Stimulated activated CD8-positive, alpha-beta memory T cell treated with anti-CD3 and anti-CD28 coated beads, Interleukin-15, amount 100 ng/mL, for 24 hours (primary cell): ENCODE measurements around the gene PHACTR3.

Source experiments
- DNase-seq: peaks from one replicate; pipeline ENCODE4 v3.0.0-alpha.2; 2020; ENCODE audit warnings: low read depth

PHACTR3 gene

DNA sequence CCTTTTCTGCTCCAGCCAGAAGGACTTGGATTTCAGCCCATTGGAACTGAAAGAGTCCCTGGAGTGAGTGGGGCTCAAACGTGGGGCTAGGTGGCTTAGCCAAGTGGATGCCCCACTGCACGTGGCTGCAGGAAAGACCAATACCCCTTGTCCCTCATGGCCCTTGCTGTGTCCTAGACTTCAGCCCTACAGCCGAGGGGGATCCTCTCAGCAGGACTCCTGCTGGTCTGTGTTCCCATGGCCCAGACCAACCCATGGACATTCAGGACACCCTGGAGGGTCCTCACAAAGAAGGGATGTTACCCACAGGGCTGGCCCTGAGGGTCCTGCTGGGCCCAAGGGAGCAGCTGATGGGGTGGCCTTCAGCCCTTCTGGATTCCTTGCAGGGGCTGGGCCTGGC lies 30.0 kb upstream of the PHACTR3 start:
- DNase-seq, result no peak

DNA sequence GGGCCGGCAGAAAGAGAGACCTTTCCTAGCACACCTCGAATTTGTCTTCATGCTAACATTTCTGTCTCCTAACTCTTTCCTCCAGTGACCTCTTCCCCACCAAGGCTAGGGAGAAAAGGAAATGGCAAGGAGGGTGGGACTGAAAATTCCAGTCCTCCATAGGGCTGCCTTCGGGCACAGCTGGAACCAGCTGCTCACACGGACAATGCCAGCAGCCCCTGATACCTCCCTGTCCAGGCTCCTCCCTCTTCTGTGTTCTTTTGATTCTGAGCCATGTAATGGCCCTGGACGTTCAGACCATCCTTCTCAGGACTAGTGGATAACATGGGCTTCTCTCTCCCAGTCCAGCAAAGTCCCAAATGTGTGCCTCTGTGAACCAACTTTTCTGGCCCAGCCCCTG lies 29.1 kb upstream of the PHACTR3 start:
- no peak for DNase-seq

DNA sequence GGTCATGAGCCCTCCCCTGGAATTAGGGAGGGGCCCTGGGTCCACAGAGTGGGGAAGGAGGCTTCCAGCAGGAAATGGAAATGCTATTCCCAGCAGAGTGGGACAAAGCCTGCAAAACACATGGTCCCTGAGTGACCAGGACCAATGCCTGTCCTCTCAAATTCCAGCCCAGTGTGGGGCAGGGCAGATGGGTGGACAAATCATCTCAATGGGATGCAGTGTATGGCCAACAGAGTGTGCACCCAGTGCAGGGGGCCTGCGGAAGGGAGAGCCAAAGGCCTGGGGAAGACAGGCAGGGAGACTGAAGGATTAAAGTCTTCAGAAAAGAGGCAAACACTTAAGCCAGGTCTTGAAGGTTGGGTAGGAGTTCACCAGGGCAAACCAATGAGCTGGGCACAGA lies 28.7 kb upstream of the PHACTR3 start:
- DNase-seq, result no peak

DNA sequence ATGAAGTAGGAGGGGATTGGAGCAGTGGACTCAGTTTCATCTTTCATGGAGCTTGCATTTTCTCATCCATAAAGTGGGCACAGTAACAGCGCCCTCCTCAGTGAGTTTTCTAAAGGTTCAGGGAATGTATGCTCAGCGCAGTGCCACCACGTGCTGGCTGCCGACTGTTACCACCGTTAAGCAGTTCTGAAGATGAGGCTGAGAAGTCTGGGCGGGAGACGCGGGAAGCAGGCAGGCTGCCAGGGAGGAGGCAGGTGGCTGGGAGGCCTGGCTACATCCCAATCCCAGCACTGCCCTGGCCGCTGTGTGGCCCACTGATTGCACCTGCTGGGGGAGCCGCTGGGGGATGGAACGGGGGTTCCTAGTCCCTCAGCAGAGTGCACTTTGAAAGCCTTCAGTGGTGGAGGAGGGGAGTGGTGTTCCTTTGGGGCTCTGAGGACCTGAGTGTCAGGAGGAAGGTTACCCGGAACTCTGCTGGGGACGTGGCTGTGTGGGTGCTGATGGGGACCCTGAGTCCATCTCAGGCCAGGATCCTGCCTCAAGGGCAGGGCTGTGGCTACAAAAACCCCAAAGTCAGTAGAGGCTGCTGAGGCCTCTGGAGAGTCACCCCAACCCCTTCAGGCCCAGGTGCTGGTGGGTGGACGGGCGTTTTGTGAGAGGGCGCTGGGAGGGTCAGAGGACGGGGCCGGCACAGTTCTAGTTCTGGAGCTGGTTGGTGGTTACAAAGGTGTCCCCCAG lies 28.0 kb upstream of the PHACTR3 start:
- DNase-seq, result no peak

DNA sequence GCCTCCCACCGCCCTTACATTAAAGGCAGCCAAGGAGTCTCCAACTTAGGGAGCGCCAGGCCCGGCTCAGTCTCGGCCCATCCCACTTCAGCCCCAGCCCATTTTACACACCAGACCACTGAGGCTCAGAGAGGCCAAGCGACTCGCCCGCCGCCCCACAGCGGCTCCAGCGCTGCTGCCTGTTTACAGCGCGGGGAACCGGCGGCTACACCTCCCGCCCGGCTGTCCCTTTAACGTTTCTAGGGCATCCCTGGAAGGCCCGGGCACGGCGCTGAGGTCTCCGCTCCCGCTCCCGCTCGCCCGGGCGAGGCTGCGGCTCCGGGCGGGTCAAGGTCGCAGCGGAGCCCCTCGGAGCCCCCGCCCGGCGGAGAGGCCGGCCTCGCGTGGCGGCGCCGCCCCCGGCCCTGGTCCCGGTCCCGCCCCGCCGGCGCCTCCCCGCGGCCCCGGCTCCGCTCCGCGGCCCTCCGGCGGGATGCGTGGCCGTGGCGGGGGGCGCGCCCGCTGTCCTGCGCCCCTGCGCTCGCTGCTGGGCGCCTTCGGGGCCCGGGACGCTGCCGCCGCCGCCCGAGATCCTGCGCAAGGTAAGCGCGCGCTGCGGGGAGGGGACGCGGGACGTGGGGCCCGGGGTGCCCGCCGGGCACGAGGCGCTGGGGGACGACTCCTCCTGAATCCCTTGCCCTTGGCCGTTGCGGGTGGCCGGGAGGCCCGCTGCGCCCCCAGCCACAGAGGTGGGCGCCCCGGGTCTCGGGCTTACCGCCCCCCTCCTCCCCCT lies 27.1 kb upstream of the PHACTR3 start:
- no peak for DNase-seq

DNA sequence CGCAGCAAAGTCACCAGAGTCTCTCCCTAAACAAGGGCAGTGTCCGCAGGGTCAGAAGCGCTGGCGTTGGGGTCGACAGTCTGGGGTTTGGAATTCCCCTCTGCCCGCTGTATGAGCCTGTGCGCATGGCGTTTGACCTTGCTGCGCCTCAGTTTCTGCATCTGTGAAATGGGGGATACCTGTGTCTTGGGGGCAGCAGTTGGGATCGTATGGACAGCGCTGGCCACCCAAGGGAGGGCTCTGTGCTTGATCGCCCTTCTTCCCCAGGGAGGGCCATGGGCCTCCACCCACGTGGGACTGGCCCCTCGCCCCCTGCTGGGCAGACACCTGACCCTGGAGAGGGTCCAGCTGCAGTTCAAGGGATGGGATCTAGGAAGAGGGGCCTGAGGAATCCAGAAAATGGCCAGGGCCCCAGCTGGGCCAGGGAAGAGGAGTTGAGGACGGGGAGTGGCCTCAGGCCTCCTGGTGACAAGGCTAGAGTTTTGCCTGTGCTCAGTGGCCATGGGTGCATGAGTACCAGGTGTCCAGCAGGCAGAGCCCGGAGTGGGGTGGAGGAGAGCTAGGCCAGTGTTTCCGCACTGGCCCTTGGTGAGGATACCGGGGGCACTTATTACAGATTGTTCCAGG lies 26.4 kb upstream of the PHACTR3 start:
- DNase-seq, result no peak

DNA sequence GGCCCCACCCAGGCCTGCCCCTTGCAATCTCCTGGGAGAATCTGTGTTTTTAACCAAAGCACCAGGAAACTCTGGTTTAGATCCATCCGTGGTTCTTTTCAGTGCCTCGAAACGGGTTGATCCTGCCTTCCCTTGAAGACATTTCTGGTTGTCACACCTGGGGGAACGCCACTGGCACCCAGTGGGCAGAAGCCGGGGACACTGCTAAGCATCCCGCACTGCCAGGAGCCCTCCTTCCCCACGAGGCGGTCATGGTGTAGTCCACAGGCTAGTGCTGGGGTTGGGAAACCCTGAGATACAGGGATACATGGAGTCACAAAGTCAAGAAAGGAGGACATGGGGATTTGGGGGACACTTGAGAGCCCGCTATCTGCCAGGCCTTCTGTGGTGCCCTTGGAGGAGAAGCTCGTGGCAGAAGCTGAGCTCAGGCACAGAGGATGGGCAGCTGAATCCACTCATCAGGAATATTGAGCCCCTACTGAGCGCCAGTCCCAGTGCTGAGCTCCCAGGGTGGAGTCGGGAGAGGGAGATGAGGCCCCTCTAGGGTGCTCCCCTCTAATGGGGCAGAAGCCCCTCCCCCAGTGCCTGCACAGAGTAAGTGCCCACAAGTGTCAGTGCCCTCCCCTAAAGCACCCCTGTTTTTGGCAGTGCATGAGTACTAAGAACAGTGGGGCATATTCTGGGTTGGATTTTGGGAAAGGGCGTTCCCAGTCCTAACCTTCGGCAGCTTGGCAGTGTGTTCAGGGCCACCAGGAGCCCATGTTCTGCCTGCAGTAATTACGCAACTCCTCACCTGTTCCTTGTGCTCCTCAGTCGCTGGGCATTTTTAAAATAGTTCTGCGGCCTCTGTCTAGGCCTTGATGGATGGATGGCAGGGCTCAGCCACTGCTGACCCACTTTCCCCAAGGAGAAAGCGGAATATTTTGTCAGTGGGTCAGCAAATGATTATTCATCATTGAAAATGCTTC lies 25.6 kb upstream of the PHACTR3 start:
- no peak for DNase-seq

DNA sequence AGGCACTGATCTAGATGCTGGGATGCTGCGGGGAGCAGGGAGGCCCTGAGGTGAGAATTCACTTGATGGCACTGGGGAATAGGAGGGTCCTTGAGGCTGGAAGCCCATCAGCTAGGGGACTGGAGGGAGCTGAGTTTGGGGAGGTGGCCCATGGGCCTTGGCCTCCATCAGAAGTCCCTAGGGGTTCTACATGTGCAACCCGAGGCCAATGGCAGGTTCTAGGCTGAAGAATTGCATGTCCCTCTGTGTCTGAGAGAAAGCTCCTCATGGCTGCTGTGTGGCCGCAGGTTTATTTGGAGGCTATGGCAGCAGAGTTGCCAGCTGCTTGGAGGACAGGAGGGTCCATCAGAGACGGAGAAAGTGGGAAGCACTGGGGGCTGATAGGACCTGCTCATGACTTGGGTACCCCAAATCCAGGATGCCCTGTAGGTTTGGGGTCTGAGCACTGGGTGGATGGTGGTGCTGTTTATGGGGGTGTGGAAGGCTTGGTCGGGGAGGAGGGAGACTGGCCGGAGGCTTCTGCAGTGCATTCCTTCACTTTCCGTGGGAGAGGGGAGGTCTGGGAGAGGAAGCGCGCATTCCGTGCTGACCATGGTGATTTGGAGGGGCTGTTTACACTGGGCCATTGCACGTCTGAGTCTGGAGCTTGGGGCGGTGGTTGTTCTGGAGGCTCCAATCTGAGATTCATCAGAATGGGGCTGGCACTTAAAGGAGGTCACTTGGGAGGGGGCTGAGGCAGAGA lies 24.8 kb upstream of the PHACTR3 start:
- no peak for DNase-seq

DNA sequence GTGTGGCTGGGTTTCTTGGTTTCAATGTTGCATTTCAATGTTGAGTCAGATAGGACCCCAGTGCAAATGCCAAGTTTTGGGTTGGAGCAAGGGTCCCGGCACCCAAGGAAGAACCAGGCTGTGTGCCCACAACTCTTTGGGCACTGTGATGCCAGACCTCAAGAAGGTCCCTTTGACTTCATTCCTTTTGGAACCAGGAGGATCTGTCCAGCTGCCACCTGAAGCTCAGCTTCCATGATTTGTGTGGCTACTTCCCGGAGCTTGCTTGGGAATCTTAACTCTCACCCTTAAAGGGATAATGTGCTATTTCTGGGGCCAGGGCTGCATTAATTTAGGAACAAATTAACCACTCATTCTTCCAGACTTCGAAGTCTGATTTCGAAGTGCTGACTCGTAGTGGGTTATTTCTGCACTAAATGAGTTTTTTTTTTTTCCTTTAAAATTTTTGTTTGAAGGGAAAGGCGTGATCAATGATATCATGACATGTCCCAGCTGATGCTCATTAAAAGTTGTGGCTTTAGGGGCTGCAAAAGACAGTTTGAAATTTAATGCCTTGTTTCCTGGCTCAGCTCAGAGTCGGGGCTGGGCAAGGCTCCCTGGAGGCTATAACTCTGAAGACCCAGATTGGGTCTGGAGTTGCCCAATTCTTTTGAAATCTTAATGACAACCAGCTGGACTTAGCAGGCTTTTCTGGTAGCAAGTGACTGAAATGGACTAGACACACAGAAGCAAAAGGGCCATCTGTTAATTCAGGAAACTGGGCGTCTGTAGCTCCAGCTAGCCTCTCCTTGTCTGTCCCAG lies 24.0 kb upstream of the PHACTR3 start:
- no peak for DNase-seq

DNA sequence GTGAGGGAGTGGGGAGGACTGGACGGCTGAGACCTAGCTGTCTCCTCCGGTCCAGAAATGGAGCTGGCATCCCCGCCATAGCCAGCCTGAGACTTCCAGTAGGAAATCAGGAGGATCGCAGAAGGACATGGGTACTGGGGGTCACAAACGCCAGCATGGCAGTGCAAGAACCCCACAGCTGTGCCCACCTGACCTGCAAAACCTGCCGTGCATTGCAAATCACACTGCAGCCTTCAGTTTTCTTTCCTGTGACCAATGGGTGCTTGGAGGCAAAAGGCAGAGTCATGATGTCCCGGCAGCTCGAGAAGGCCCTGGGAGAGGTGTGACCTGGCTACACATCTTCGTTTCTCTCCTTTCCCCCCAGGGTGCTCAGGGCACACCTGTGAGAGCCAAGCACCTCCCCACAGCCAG lies 23.3 kb upstream of the PHACTR3 start:
- DNase-seq, result no peak

DNA sequence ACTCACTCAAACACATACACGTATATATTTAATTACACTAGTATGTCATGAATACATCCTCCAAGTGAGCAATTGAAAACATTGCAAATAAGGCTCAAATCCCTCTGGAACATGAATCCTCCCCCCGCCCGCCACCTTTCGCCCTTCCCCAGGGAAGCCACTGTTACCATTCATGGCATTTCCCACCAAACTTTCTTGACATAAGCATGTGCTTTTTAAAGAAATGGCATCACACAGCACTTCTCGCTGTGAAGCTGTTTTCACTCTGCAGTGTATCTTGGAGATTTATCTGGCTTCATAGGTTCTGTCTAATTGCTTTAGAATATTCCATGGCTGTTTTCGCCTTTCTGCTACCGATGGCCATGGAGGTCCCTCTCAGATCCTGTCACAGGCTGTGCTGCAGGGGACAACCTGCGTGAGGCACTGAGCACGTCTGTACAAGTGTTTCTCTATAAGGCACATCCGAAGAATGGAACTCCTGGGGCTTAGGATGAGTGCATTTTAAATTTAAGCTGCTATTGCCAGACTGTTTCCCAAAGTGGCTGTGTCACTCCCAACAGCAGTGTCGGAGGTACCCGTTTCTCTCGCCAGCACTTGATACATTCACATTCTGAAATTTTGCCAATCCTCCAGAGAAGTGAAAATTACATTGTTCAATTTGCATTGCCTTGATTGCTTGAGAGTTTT lies 22.2 kb upstream of the PHACTR3 start:
- no peak for DNase-seq

DNA sequence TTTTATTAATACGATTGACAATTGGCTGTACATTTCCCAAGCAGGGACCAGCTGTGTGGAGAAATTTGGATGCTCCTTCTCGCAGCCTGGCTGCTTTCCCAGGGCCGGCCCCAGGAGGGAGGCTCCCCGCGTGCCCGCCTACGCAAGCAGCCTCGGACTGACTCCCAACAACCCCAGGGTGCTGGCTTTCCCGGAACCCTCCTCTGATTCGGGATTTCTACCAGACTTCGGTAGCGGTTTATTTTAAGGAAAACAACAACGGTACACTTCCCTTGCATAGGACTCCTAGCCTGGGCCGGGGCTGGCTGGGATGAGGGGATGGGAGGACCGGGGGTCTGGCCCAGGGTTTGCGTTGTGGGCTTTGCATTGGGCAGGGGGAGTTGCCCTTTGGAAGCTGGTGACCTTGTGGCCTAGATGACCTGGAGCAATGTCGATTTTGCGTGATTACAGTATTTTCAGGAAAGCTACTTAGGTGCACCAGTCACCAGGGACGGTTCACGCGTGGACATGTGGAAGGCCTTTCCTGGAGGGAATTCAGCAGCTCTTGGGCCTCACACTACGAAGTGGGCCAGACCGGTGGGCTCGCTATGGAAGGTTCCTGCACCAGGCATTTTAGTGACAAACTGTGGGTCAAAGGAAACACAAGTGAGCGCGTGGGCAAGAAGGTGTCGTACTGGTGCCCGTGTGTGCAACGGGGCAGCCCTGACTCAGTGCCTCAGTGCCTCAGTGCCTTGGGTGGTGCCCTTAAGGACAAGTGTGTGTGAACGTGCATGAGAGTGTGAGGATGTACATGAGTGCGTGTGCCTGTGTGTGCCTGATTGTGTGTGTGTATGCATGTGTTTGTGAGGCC lies 20.7 kb upstream of the PHACTR3 start:
- no peak for DNase-seq

DNA sequence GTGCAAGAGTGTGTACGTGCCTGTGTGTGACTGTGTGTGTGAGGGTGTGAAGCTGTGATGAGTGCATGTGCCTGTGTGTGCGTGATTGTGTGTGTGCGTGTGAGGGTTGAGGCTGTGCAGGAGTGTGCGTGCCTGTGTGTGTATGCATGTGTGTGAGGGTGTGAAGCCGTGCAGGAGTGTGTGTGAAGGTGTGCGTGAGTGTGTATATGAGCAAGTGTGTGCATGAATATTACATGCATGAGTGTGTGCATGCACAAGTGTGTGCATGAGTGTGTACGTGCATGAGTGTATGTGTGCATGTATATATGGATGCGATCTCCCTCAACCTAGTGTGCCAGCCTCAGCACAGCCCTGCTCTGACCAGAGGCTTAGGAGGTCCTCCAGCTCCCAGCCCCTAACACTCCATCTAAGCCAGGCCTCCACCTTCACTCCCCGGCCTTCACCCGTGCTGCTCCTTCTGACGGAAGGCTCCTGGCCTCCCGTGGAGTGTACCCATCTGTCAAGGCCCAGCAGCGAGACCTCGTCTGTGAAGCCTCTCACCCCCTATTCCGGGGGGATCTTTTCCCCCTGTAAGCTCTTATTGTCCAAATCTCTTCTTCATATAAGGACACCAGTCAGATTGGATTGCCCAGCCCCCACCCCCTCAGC lies 19.9 kb upstream of the PHACTR3 start:
- no peak for DNase-seq

DNA sequence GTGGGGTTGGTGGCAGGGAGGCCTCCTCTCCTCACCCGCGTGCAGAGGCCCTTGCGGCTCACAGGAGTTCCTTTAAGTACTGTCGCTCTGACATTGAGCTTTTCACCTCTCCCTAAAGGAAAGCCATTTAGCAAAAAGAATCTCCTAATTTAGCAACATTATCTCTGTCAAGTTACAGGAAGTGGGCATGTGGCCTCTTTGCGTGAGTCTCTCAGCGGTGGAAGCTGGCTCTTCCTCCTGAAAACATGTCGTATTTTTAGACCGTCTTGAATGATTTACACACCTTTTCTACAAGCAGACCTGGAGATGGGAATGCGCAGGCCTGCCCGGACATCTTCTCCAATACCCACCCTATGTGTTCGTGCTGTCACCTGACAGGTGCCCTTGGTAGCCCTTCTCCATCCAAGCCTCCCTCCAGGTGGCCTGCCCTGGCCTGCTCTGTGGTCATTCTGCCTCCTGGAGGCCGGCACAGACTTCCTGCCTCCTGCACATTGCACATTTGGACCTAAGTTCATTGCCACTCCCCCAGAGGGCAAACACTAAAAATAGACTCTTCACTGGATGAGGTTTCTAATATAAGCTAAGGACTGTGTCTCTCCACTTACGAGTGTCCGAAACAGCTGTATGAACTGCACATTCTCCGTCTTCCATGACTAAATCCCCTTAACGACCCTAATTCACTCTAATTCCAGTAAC lies 18.5 kb upstream of the PHACTR3 start:
- DNase-seq, result no peak

DNA sequence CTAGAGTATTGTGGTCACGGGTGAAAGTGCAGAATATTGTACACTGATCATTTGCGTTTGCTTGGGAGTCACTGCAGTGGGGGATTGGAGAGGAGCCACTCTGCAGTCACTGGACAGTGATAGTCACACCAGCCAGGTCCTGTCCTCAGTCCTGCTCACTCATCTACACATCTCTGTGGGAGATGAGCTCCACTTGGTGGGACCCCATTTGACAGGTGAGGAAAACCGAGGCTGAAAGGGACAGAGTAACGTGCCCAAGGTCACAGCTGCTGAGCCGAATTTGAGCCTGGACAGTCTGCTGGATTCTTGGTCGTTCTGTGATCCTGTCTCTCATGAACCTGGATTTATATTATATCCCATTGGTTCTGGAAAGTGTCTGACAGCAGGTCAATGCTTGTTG lies 17.7 kb upstream of the PHACTR3 start:
- DNase-seq, result no peak

DNA sequence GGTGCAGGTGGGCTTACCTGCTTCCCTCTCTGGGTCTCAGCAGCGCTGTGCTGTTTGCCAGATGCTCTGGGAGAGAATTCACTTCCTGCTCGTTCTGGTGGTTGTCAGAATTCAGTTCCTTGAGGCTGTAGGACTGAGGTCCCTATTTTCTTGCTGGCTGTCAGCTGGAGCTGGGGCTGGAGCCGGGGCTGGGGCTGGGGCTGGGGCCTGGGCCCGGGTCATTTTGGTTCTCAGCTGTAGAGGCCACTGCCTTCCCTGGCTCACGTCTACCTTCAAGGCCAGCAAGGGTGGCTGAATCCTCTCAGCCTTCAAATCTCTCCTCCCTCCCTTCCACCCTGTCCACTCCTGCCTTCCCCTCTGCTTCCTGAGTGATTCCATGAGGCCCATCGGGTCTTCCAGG lies 16.8 kb upstream of the PHACTR3 start:
- DNase-seq, result no peak

DNA sequence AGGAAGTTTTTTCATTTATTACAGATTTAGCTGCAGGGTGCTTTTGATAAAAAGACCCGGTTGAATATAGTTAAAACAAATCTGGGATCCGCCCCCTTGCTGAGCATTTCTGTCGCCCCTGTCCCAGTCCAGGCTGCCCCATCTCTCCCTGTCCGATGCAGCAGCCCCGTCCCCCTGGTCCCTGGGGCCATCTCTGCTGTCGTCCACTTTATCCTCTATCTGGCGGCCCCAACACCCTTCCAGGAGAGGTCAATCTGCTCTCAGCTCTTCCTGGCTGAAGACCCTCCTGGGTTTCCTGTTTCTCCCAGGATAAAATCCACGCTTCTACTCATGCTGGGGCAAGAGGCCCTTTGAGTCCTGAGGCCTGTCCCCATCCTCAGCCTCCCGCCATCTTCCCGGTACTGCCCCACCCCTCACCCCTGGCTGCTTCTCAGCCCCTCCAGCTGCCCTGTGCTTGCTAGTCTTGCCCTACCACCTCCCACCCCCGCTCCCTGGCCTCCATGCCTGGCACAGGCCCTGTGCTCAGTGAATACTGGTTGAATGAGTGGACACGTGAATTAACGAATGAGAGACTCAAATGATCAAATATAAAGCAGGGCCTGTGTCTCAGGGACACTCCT lies 16.0 kb upstream of the PHACTR3 start:
- no peak for DNase-seq
